Heart left ventricle (tissue), 16 donors: ENCODE results near the gene L2HGDH. TPM values are rescaled to one million over a fixed set of nuclear protein-coding genes. Genes with fewer than 3 reads are reported as not detected.

Source experiments
- ATAC-seq, 4 donors: fragments of 200-7000 bp; cut with Tn5 transposase; one replicate each; pipeline ENCODE4 v1.9.1; 2020 to 2022; ENCODE audit warnings: moderate library complexity in 4 of 4, mild to moderate bottlenecking in 3 of 4, moderate number of reproducible peaks in 1 of 4
- DNase-seq, 5 donors: peaks; one replicate each; pipeline ENCODE4 v3.0.0-alpha.2; 2020
- H3K27ac ChIP-seq, 12 donors: fragments of 200-600 bp; sonication (generic) in 4 of 12; one replicate each; pipeline versions ENCODE4 v1.5.0 to v1.8.0; 2016 to 2022; ENCODE audit warnings: mild to moderate bottlenecking in 2 of 12
- H3K27me3 ChIP-seq, 9 donors: fragments of 200-600 bp; sonication (generic) in 2 of 9; one replicate each; pipeline versions ENCODE4 v1.5.1 to v1.8.0; 2016 to 2022; ENCODE audit warnings: mild to moderate bottlenecking in 3 of 9
- H3K36me3 ChIP-seq, 9 donors: fragments of 200-600 bp; sonication (generic) in 2 of 9; one replicate each; pipeline versions ENCODE4 v1.5.0 to v1.8.0; 2018 to 2022; ENCODE audit warnings: mild to moderate bottlenecking in 2 of 9
- H3K4me1 ChIP-seq, 12 donors: fragments of 200-600 bp; sonication (generic) in 4 of 12; one replicate each; pipeline versions ENCODE4 v1.5.0 to v1.8.0; 2016 to 2022; ENCODE audit warnings: mild to moderate bottlenecking in 3 of 12
- H3K4me3 ChIP-seq, 12 donors: fragments of 200-600 bp; sonication (generic) in 4 of 12; one replicate each; pipeline versions ENCODE4 v1.5.0 to v1.8.0; 2017 to 2022; ENCODE audit warnings: mild to moderate bottlenecking in 9 of 12, moderate library complexity in 4 of 12
- H3K9me3 ChIP-seq, 12 donors: fragments of 200-600 bp; sonication (generic) in 4 of 12; one replicate each; pipeline versions ENCODE4 v1.5.0 to v1.8.0; 2016 to 2022; ENCODE audit warnings: mild to moderate bottlenecking in 1 of 12
- CTCF ChIP-seq, 12 donors: fragments of 200-600 bp; sonication (generic) in 4 of 12; IDR thresholded peaks; one replicate each; pipeline versions ENCODE4 v1.5.0 to v1.8.0; 2018 to 2022; ENCODE audit warnings: antibody characterized with exemption in 12 of 12, mild to moderate bottlenecking in 5 of 12
- POLR2A ChIP-seq, 2 donors: fragments of 450-650 bp; IDR thresholded peaks; one replicate each; pipeline ENCODE4 v1.6.1; 2017; ENCODE audit warnings: antibody characterized with exemption in 2 of 2, mild to moderate bottlenecking in 2 of 2, moderate library complexity in 2 of 2
- WGBS, 4 donors: extraction: QIAGEN DNeasy Blood & Tissue Kit in 2 of 4; methylation state at CpG; one replicate each; pipeline versions ENCODE4 v1.1.5 to v1.1.7; 2013 to 2018; 5-methylcytosine and 5-hydroxymethylcytosine counted together
- intact Hi-C, 10 donors: fragments of 100-400 bp; cut with DNase I; formaldehyde crosslinking; loops; one replicate each; pipeline versions ENCODE4 v1.11.1 to v1.14.2; 2022
- polyA plus RNA-seq, 2 donors: library from polyadenylated mRNA; stranded (reverse); fragments of 200-250 nt; gene quantifications; one replicate each; pipeline ENCODE4 v1.2.3, GENCODE V29; 2013
- total RNA-seq, 9 donors: library from RNA; depleted of rRNA in 2 of 9; stranded (reverse); fragments of >200 nt in 2 of 9; fragmentation: NEBNext Ultra II Directional in 3 of 9; extraction: Animal tissue kit (Norgen Biotek cat#: 25700) in 3 of 9; gene quantifications; one replicate each; pipeline versions ENCODE4 v1.1.0 to v1.2.4, GENCODE V29; 2016 to 2023
- donor health status: ischemic (EF 13 %, LVEDD 7.1; RV severe dilation, severe dysfunction).
- donor health status: healthy with polysubstance abuse.
- donor health status: DM: no; HTN: yes; CAD: no.
- donor health status: DM: no; HTN: no; CAD: no.
- donor health status: ischemic (EF 25% LVEDD 6.9; RV normal size, moderate dysfunction).
- donor health status: ischemic (EF 25% LVEDD 5.7; RV mildly dilated, moderate dysfunction).
- donor health status: healthy.
- donor health status: DM: yes; HTN: yes; CAD: no.
- donor health status: ischemic (EF 35%, LVEDD 5.7; RV mildly dilated, moderate dysfunction).
- donor health status: nonischemic (EF 11% LVEDD 7.7; RV severe dilation, severe dysfunction).
- donor health status: DM: yes; HTN: yes; CAD: no.
- donor health status: PGD.
- donor health status: ischemic (EF 29% LVEDD 5.4; RV normal size, mild dysfunction).
- donor health status: nonischemic (EF 23%, LVEDD 6.1; RV moderate dilation, normal function).

The L2HGDH gene
- total and polyA plus RNA-seq, 11 donors: 2.5 to 12.2 (median 9.1) TPM

DNA sequence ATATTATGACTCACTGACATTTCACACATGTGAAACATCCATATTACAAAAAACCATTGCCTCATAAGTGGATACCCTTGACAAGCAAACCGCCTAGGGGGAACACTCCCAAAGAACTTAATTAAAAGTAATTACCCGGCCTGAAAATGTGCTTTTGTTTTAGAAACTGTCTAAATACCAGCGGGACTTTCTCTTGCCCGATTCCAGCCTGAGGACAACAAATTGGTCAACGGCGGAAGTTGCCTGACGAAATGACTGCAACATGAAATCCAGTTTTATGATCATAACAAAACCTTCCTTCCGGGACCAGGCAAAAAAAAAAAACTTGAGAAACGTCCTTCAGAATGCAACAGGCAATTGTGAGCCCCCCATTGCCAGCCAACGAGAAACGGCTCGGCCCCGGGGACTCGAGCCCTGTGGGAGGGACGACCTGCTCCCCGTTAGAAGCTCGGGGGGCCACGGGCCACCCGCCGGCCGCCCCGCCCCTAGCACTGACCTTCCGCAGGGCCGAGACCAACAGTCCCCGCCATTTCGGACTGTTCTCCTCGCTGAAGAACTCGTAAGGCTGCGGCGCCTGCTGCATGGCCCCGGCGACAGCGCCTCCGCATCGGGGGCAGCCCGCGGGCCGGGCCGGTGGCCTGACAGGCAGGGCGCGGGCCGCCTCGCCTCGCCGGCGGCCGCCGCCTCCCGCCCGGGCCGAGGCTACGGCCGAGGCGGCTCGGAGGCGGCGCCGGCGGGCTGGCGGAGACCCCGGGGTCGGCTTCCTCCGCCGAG is 81.1 kb downstream of the L2HGDH start:
- H3K9me3 ChIP-seq: no peaks in the 10 kb centered on the region
- intact Hi-C loops: loop anchor here in 4 of 10 donors (5.0 kb wide), 4 partner anchors 81 to 369 kb away; partner anchors contain the start of genes DMAC2L (in 3 of the 4), L2HGDH (in 3 of the 4) and VCPKMT (in 2 of the 4)
- ATAC-seq: peak in 3 of 4 donors; percentile 34 to 63 (median 47)
- peak overlapping the region; percentile 93 to 99 (median 98) for H3K27ac ChIP-seq
- WGBS, 4 donors: 0 to 1% (median 0%) methylated on average over 36 to 64 of the region's 64 CpGs
- H3K4me3 ChIP-seq: peak overlapping the region; percentile 67 to 95 (median 80)
- no peaks in the 10 kb centered on the region for H3K27me3 ChIP-seq
- no peaks in the 10 kb centered on the region for H3K36me3 ChIP-seq
- peak; percentile 64 to 82 (median 68) for DNase-seq
- TF ChIP-seq CTCF (IDR thresholded peaks at IDR 0.05): no peak
- TF ChIP-seq POLR2A (IDR thresholded peaks at IDR 0.05): no peak
- peaks cover 0 to 61% (median 48%) of the 10 kb centered on the region in 12 donors for H3K4me1 ChIP-seq

- intact Hi-C loops: loop anchor here in 4 of 10 donors (5.0 kb wide), 4 partner anchors 82 to 368 kb away; partner anchors contain the start of genes DMAC2L (in 3 of the 4), L2HGDH (in 3 of the 4) and VCPKMT (in 2 of the 4)
- WGBS, 4 donors: 2 to 3% (median 2%) methylated on average over 6 of the region's 6 CpGs
- DNase-seq (no peak), ATAC-seq (no peak)
- TF ChIP-seq POLR2A (IDR thresholded peaks at IDR 0.05) (no peak), CTCF (IDR thresholded peaks at IDR 0.05) (no peak)
- H3K27me3 ChIP-seq: no peaks in the 10 kb centered on the region
- no peaks in the 10 kb centered on the region for H3K9me3 ChIP-seq
- H3K4me1 ChIP-seq: peaks cover 0 to 67% (median 53%) of the 10 kb centered on the region in 12 donors
- peak overlapping the region; percentile 67 to 95 (median 80) for H3K4me3 ChIP-seq
- H3K36me3 ChIP-seq: no peaks in the 10 kb centered on the region
- H3K27ac ChIP-seq: peak overlapping the region; percentile 93 to 99 (median 98)
Measured at GRCh38 chr14:50230401-50230700, 81.7 kb downstream of the L2HGDH start.

DNA sequence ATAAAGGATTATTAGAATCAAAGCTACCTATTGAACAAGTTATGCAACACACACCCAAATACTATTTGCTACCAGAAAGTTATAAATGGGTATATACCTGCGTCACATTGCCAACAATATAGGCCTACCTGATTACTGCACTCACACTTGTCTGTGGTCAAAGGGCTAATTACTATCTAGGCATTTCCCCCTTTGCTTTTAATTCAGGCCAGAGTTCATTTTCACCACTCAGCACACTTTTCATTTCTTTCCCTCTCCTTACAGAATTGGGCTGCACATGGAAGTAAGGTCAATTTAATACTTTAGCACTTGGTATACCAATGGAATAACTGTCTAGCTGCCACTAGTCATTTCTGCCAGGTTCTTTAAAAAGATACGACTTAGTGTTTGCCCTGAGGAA is 82.3 kb downstream of the L2HGDH start:
- no peaks in the 10 kb centered on the region for H3K27me3 ChIP-seq
- ATAC-seq (no peak), DNase-seq (no peak)
- TF ChIP-seq POLR2A (IDR thresholded peaks at IDR 0.05) (no peak), CTCF (IDR thresholded peaks at IDR 0.05) (no peak)
- no peaks in the 10 kb centered on the region for H3K36me3 ChIP-seq
- H3K4me3 ChIP-seq: peak overlapping the region; percentile 5 to 95 (median 80)
- H3K27ac ChIP-seq: peak overlapping the region; percentile 93 to 99 (median 98)
- WGBS, 4 donors: 30 to 36% (median 33%) methylated on average over 2 of the region's 2 CpGs
- no peaks in the 10 kb centered on the region for H3K9me3 ChIP-seq
- H3K4me1 ChIP-seq: peaks cover 0 to 72% (median 58%) of the 10 kb centered on the region in 12 donors
- intact Hi-C loops: loop anchor here in 4 of 10 donors (5.0 kb wide), 4 partner anchors 83 to 367 kb away; partner anchors contain the start of genes DMAC2L (in 3 of the 4), L2HGDH (in 3 of the 4) and VCPKMT (in 2 of the 4)

- Histone ChIP-seq H3K27ac (no peak overlapping the region), H3K4me1 (peaks cover 0 to 70% (median 60%) of the 10 kb centered on the region in 12 donors), H3K36me3 (no peaks in the 10 kb centered on the region), H3K27me3 (no peaks in the 10 kb centered on the region), H3K9me3 (no peaks in the 10 kb centered on the region), H3K4me3 (no peak overlapping the region)
- intact Hi-C loops: no loop called here
- no peak for ATAC-seq
- TF ChIP-seq CTCF (IDR thresholded peaks at IDR 0.05) (no peak), POLR2A (IDR thresholded peaks at IDR 0.05) (no peak)
- WGBS, 4 donors: 97 to 99% (median 98%) methylated on average over 2 of the region's 2 CpGs
- no peak for DNase-seq
Measured at GRCh38 chr14:50228313-50228712, 83.7 kb downstream of the L2HGDH start.
